ENCODE measurements around the gene VEZF1.

Gene VEZF1

DNA sequence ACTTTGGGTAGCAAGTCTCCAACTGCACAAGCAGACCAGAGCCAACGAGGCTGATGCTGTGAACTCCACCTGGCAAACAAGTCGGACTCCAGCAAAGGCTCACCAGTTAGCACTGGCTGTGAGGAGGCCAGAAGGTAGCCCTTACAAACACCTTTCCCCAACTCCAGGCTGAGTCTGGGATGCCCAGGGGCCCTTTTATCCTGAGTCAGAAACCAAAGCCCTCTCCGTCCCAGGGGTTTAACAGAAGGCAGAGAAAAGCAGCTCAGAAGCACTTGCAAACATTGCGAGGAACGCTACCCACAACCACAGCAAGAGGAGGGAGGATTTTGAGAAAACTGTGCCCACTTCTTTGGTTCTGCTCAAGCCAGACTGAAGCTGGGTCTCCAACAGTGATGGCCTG, 57.8 kb downstream of the VEZF1 start:
- Mint-ChIP-seq H3K4me3 (no peak overlapping the region), H3K9me3 (no peaks in the 10 kb centered on the region), H3K27ac (no peak overlapping the region), H3K27me3 (peaks cover 20% of the 10 kb centered on the region), H3K4me1 (no peaks in the 10 kb centered on the region), H3K36me3 (no peaks in the 10 kb centered on the region)
- ATAC-seq (ENCODE audit: low read depth) (no peak), DNase-seq (ENCODE audit: low spot score in 2 of 2) (no peak)

- H3K9me3 Mint-ChIP-seq = no peaks in the 10 kb centered on the region
- H3K27me3 Mint-ChIP-seq = peaks cover 18% of the 10 kb centered on the region
- no peak for ATAC-seq (ENCODE audit: low read depth)
These were observed 58.7 kb downstream of the VEZF1 start for GRCh38 chr17:57929386-57929785.

GRCh38 chr17:57928928-57929327, 59.1 kb downstream of the VEZF1 start:
- Mint-ChIP-seq H3K4me1 (no peaks in the 10 kb centered on the region), H3K9me3 (no peaks in the 10 kb centered on the region), H3K36me3 (no peaks in the 10 kb centered on the region), H3K27ac (no peak overlapping the region), H3K27me3 (peaks cover 18% of the 10 kb centered on the region), H3K4me3 (no peak overlapping the region)
- ATAC-seq (ENCODE audit: low read depth) (no peak), DNase-seq (ENCODE audit: low spot score in 2 of 2) (no peak)

More at GRCh38 chr17:57929386-57929785, 58.7 kb downstream of the VEZF1 start:
- no peak for DNase-seq (ENCODE audit: low spot score in 2 of 2)
- Mint-ChIP-seq H3K36me3 (no peaks in the 10 kb centered on the region), H3K4me1 (no peaks in the 10 kb centered on the region), H3K27ac (no peak overlapping the region), H3K4me3 (no peak overlapping the region)

- Mint-ChIP-seq H3K27me3 (peaks cover 14% of the 10 kb centered on the region), H3K4me1 (no peaks in the 10 kb centered on the region), H3K27ac (no peak overlapping the region), H3K36me3 (no peaks in the 10 kb centered on the region), H3K4me3 (no peak overlapping the region), H3K9me3 (no peaks in the 10 kb centered on the region)
- no peak for DNase-seq (ENCODE audit: low spot score in 2 of 2)
- ATAC-seq (ENCODE audit: low read depth) = no peak
These were observed 60.9 kb downstream of the VEZF1 start for GRCh38 chr17:57927048-57927723.

GRCh38 chr17:57926723-57927047, 61.4 kb downstream of the VEZF1 start:
- DNase-seq (ENCODE audit: low spot score in 2 of 2) (no peak), ATAC-seq (ENCODE audit: low read depth) (no peak)
- Mint-ChIP-seq H3K36me3 (no peaks in the 10 kb centered on the region), H3K27ac (no peak overlapping the region), H3K9me3 (no peaks in the 10 kb centered on the region), H3K27me3 (peaks cover 11% of the 10 kb centered on the region), H3K4me3 (no peak overlapping the region), H3K4me1 (no peaks in the 10 kb centered on the region)

- peaks cover 9% of the 10 kb centered on the region for H3K27me3 Mint-ChIP-seq
- ATAC-seq (ENCODE audit: low read depth) = no peak
- H3K9me3 Mint-ChIP-seq = no peaks in the 10 kb centered on the region
- H3K36me3 Mint-ChIP-seq = no peaks in the 10 kb centered on the region
- DNase-seq (ENCODE audit: low spot score in 2 of 2) = no peak
- H3K4me3 Mint-ChIP-seq = no peak overlapping the region
- H3K4me1 Mint-ChIP-seq = no peaks in the 10 kb centered on the region
- H3K27ac Mint-ChIP-seq = no peak overlapping the region
These were observed 62.6 kb downstream of the VEZF1 start for GRCh38 chr17:57925361-57925990.

DNA sequence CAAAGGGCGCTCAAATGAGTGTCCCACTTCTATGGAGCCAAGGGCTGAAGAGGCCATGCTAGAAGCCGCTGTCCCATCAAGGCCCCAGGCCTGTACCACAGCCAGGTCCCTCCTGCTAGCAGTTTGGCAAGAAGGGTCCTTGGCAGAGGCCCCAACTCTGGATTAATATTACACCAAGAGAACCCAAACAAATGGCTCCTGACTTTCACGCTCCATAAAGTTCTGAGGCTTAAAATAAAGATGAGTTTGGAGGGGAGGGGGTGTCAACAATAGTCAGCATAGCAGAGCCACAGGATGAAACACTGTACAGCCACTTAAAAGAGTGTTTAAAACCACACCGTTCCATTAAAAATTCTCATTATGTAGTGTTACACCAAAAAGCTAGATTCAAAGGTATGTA, 63.4 kb downstream of the VEZF1 start:
- Mint-ChIP-seq H3K27ac (no peak overlapping the region), H3K9me3 (no peaks in the 10 kb centered on the region), H3K4me3 (no peak overlapping the region), H3K27me3 (peaks cover 11% of the 10 kb centered on the region), H3K4me1 (no peaks in the 10 kb centered on the region), H3K36me3 (no peaks in the 10 kb centered on the region)
- DNase-seq (ENCODE audit: low spot score in 2 of 2) (no peak), ATAC-seq (ENCODE audit: low read depth) (no peak)

All from memory B cell (primary cell).